PFSK-1 (cell line): ENCODE results near the gene ABCC1.

ENCODE experiments used
- POLR2AphosphoS5 ChIP-seq: IDR thresholded peaks from 2 replicates; pipeline ENCODE4 v1.6.1; 2012; ENCODE audit warnings: low read depth, mild to moderate bottlenecking, control low read depth, low read length, moderate library complexity
- TAF1 ChIP-seq: IDR thresholded peaks from 2 replicates; pipeline ENCODE4 v1.6.1; 2012; ENCODE audit warnings: low read length, control low read depth, borderline replicate concordance; ENCODE audit not compliant: insufficient read depth

DNA sequence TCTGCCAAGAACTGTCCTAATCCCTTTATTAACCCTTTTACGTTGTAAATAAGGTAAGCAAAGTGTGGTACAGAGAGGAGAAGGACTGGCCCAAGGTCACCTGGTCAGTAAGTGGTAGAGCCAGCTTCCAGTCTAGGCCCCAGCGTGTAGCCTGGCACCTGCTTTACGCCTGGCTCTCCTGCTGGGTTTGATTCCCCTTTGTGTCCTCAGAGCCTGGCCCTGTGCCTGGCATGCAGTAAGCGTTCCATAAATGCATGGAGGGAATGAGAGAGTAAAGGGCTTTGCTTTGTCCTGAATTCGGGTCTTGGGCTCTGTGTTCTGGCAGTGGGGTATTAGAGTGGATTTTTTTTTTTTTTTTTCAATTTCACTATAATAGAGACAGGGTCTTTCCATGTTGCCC, 62.7 kb downstream of the ABCC1 start:
- no peak for TF ChIP-seq POLR2AphosphoS5
- no peak for TF ChIP-seq TAF1
